ENCODE measurements around the gene KIAA1210.

KIAA1210 gene

GRCh38 chrX:119075270-119076025 lies 52.2 kb downstream of the KIAA1210 start:
- H3K36me3 ChIP-seq (ENCODE audit: control insufficient read depth, insufficient read depth, low read length): no peaks in the 10 kb centered on the region
- no peaks in the 10 kb centered on the region for H3K27me3 ChIP-seq (ENCODE audit: control insufficient read depth, insufficient read depth, low read length)
- H3K4me3 ChIP-seq (ENCODE audit: low read depth, low read length): no peak overlapping the region
- no peaks in the 10 kb centered on the region for H3K4me1 ChIP-seq
- TF ChIP-seq CTCF (IDR thresholded peaks at IDR 0.05): no peak
- no peak overlapping the region for H3K9ac ChIP-seq
- H3K27ac ChIP-seq: no peak overlapping the region
- H3K79me2 ChIP-seq: no peaks in the 10 kb centered on the region
- no peaks in the 10 kb centered on the region for H3K9me3 ChIP-seq (ENCODE audit: control insufficient read depth, low read length)
- no peak overlapping the region for H2AFZ ChIP-seq
- H3K4me2 ChIP-seq (ENCODE audit: low read length): no peak overlapping the region

- H3K27me3 ChIP-seq (ENCODE audit: control insufficient read depth, insufficient read depth, low read length): no peaks in the 10 kb centered on the region
- no peak for TF ChIP-seq CTCF (IDR thresholded peaks at IDR 0.05)
- no peak overlapping the region for H3K4me3 ChIP-seq (ENCODE audit: low read depth, low read length)
- H3K4me1 ChIP-seq: no peaks in the 10 kb centered on the region
- H3K27ac ChIP-seq: no peak overlapping the region
- H3K4me2 ChIP-seq (ENCODE audit: low read length): no peak overlapping the region
- no peaks in the 10 kb centered on the region for H3K79me2 ChIP-seq
- no peak overlapping the region for H2AFZ ChIP-seq
- no peak overlapping the region for H3K9ac ChIP-seq
- H3K36me3 ChIP-seq (ENCODE audit: control insufficient read depth, insufficient read depth, low read length): no peaks in the 10 kb centered on the region
- H3K9me3 ChIP-seq (ENCODE audit: control insufficient read depth, low read length): no peaks in the 10 kb centered on the region
Measured at GRCh38 chrX:119073911-119074310, 53.7 kb downstream of the KIAA1210 start.

- Histone ChIP-seq H3K36me3 (ENCODE audit: control insufficient read depth, insufficient read depth, low read length) (no peaks in the 10 kb centered on the region), H3K4me2 (ENCODE audit: low read length) (no peak overlapping the region), H3K79me2 (no peaks in the 10 kb centered on the region), H3K27me3 (ENCODE audit: control insufficient read depth, insufficient read depth, low read length) (no peaks in the 10 kb centered on the region), H3K4me1 (no peaks in the 10 kb centered on the region), H3K9me3 (ENCODE audit: control insufficient read depth, low read length) (no peaks in the 10 kb centered on the region), H3K4me3 (ENCODE audit: low read depth, low read length) (no peak overlapping the region), H3K9ac (no peak overlapping the region), H3K27ac (no peak overlapping the region), H2AFZ (no peak overlapping the region)
- TF ChIP-seq CTCF (IDR thresholded peaks at IDR 0.05): no peak
Measured at GRCh38 chrX:119073200-119073905, 54.3 kb downstream of the KIAA1210 start.

GRCh38 chrX:119072744-119073143 lies 54.9 kb downstream of the KIAA1210 start, which contains the start of gene CT47C1:
TSS of gene CT47C1 (plus strand) at chrX:119072993. CDS start at chrX:119073226, 233 bp downstream.
- Histone ChIP-seq H3K27me3 (ENCODE audit: control insufficient read depth, insufficient read depth, low read length) (no peaks in the 10 kb centered on the region), H3K9ac (no peak within 1 kb of the TSS), H3K4me3 (ENCODE audit: low read depth, low read length) (no peak within 1 kb of the TSS), H2AFZ (no peak within 1 kb of the TSS), H3K79me2 (no peaks in the 10 kb centered on the region), H3K36me3 (ENCODE audit: control insufficient read depth, insufficient read depth, low read length) (no peaks in the 10 kb centered on the region), H3K4me1 (no peaks in the 10 kb centered on the region), H3K4me2 (ENCODE audit: low read length) (no peak within 1 kb of the TSS), H3K27ac (no peak within 1 kb of the TSS), H3K9me3 (ENCODE audit: control insufficient read depth, low read length) (no peaks in the 10 kb centered on the region)
- no peak for TF ChIP-seq CTCF (IDR thresholded peaks at IDR 0.05)
